Liver (tissue), 3 donors: ENCODE data around the gene CCDC88C.

Experiments
- RXRA ChIP-seq, 2 donors: IDR thresholded peaks; 2 replicates each; pipeline ENCODE4 v1.6.1; 2017 to 2018; ENCODE audit warnings: antibody characterized with exemption in 2 of 2, mild to moderate bottlenecking in 1 of 2
- TAF1 ChIP-seq: conservative IDR thresholded peaks from 2 replicates; pipeline ENCODE4 v1.6.1; 2016; ENCODE audit warnings: antibody characterized with exemption, mild to moderate bottlenecking
- TF ChIP-seq, protein P1 (sequence below): fragments of 150-350 bp; IDR thresholded peaks from 2 replicates; pipeline ENCODE4 v1.5.1; 2017; ENCODE audit warnings: improper control_type of control experiment, low read depth, low read length; ENCODE audit not compliant: missing input control
- TF ChIP-seq, protein P2 (sequence below): IDR thresholded peaks from 2 replicates; pipeline ENCODE4 v1.6.1; 2016; ENCODE audit warnings: antibody characterized with exemption
- donor health status: healthy.
- donor health status: healthy.

DNA sequence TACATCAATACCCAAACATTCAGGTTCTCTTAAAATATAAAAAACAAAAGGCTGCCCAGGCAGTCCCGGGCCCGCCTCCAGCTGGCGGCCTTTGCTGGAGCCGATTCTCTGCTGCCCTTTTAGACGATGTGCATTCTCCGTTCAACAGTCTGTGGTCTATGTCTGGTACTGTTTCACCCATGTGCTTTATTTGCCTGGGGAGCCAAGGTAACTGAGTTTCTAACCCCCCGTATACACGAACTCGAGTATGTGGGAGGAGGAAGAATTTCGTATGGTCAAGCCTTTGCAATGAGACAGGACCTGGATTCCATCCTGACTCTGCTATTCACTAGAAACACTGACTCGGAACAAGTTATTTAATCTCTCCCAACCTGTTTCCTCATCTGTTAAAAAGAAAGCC lies 119.0 kb downstream of the CCDC88C start:
- TF ChIP-seq, protein P1, sequence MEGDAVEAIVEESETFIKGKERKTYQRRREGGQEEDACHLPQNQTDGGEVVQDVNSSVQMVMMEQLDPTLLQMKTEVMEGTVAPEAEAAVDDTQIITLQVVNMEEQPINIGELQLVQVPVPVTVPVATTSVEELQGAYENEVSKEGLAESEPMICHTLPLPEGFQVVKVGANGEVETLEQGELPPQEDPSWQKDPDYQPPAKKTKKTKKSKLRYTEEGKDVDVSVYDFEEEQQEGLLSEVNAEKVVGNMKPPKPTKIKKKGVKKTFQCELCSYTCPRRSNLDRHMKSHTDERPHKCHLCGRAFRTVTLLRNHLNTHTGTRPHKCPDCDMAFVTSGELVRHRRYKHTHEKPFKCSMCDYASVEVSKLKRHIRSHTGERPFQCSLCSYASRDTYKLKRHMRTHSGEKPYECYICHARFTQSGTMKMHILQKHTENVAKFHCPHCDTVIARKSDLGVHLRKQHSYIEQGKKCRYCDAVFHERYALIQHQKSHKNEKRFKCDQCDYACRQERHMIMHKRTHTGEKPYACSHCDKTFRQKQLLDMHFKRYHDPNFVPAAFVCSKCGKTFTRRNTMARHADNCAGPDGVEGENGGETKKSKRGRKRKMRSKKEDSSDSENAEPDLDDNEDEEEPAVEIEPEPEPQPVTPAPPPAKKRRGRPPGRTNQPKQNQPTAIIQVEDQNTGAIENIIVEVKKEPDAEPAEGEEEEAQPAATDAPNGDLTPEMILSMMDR, result no peak
- TF ChIP-seq, protein P2, sequence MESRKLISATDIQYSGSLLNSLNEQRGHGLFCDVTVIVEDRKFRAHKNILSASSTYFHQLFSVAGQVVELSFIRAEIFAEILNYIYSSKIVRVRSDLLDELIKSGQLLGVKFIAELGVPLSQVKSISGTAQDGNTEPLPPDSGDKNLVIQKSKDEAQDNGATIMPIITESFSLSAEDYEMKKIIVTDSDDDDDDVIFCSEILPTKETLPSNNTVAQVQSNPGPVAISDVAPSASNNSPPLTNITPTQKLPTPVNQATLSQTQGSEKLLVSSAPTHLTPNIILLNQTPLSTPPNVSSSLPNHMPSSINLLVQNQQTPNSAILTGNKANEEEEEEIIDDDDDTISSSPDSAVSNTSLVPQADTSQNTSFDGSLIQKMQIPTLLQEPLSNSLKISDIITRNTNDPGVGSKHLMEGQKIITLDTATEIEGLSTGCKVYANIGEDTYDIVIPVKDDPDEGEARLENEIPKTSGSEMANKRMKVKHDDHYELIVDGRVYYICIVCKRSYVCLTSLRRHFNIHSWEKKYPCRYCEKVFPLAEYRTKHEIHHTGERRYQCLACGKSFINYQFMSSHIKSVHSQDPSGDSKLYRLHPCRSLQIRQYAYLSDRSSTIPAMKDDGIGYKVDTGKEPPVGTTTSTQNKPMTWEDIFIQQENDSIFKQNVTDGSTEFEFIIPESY, result no peak
- TF ChIP-seq TAF1, result no peak
- TF ChIP-seq RXRA (IDR thresholded peaks at IDR 0.05), result no peak
